Prostate gland (tissue), 2 donors: Measurements from ENCODE around the gene DAPK1. TPM values are rescaled to one million over a fixed set of nuclear protein-coding genes. Genes with fewer than 3 reads are reported as not detected.
A peak's percentile ranks its signal among the peaks of the same experiment; 100 is the strongest.

Experiments
- DNase-seq: peaks from one replicate; pipeline ENCODE4 v3.0.0-alpha.2; 2019; ENCODE audit warnings: low spot score
- H3K27ac ChIP-seq, 2 donors: fragments of 200-600 bp; sonication (generic); 2 replicates each; pipeline ENCODE4 v1.5.1; 2017 to 2019
- H3K27me3 ChIP-seq: fragments of 200-600 bp; sonication (generic); replicated peaks from 2 replicates; pipeline ENCODE4 v1.5.1; 2019; ENCODE audit not compliant: insufficient read depth
- H3K36me3 ChIP-seq, 2 donors: fragments of 200-600 bp; sonication (generic); 1 replicate in 1 of 2; 2 replicates in 1 of 2; pipeline versions ENCODE4 v1.5.1 to v1.8.1; 2017 to 2019
- H3K4me1 ChIP-seq: fragments of 200-600 bp; sonication (generic); replicated peaks from 2 replicates; pipeline ENCODE4 v1.5.1; 2019
- H3K4me3 ChIP-seq, 2 donors: fragments of 200-600 bp; sonication (generic); 2 replicates each; pipeline ENCODE4 v1.5.1; 2017 to 2019
- H3K9me3 ChIP-seq: fragments of 200-600 bp; sonication (generic); 2 replicates; pipeline ENCODE4 v1.5.1; 2017
- POLR2A ChIP-seq: fragments of 450-650 bp; IDR thresholded peaks from one replicate; pipeline ENCODE4 v1.6.1; 2016; ENCODE audit warnings: antibody characterized with exemption, mild to moderate bottlenecking
- POLR2AphosphoS5 ChIP-seq: sonication (generic); formaldehyde crosslinking; IDR thresholded peaks from one replicate; pipeline ENCODE4 v1.6.1; 2017; ENCODE audit warnings: antibody characterized with exemption
- WGBS: methylation state at CpG from one replicate; pipeline ENCODE4 v1.1.5; 2018; 5-methylcytosine and 5-hydroxymethylcytosine counted together
- intact Hi-C: fragments of 100-400 bp; cut with DNase I; formaldehyde crosslinking; loops from one replicate; pipeline ENCODE4 v1.14.2; 2022
- total RNA-seq, 2 donors: library from RNA; depleted of rRNA; stranded (reverse); fragments of >200 nt; gene quantifications; one replicate each; pipeline ENCODE4 v1.1.0, GENCODE V29; 2016
- TF ChIP-seq, protein P1 (sequence below), 4 experiments: fragments of 200-600 bp in 2 of 4; fragments of 450-650 bp in 2 of 4; sonication (generic) in 2 of 4; IDR thresholded peaks; 1 replicate in 3 of 4; 2 replicates in 1 of 4; pipeline ENCODE4 v1.5.1; 2016 to 2019; ENCODE audit warnings: antibody characterized with exemption in 4 of 4, mild to moderate bottlenecking in 2 of 4, moderate library complexity in 2 of 4

DAPK1 gene
- total RNA-seq, 2 donors from 2014 or later = 13.9 to 39.1 TPM

DNA sequence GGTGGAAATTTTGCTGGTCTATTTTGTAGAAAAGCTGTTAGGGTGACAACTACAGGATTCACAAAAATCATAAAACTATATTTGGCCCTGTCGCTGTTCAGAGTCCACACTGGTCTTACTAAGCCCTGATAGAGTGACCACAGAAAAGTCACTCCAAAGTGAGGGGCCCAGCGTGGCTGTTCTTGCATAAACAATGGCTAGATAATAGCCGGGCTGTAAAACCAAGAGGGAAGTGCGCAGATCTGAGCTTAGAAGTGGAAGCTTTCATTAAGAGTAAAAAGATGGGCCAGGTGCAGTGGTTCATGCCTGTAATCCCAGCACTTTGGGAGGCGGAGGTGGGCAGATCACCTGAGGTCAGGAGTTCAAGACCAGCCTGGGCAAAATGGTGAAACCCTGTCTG is 212.8 kb downstream of the DAPK1 start:
- peaks cover 3% of the 10 kb centered on the region for H3K4me1 ChIP-seq
- H3K9me3 ChIP-seq = no peaks in the 10 kb centered on the region
- intact Hi-C loops = no loop called here
- H3K4me3 ChIP-seq = no peak overlapping the region
- TF ChIP-seq POLR2AphosphoS5 (no peak), POLR2A (no peak)
- TF ChIP-seq, protein P1, sequence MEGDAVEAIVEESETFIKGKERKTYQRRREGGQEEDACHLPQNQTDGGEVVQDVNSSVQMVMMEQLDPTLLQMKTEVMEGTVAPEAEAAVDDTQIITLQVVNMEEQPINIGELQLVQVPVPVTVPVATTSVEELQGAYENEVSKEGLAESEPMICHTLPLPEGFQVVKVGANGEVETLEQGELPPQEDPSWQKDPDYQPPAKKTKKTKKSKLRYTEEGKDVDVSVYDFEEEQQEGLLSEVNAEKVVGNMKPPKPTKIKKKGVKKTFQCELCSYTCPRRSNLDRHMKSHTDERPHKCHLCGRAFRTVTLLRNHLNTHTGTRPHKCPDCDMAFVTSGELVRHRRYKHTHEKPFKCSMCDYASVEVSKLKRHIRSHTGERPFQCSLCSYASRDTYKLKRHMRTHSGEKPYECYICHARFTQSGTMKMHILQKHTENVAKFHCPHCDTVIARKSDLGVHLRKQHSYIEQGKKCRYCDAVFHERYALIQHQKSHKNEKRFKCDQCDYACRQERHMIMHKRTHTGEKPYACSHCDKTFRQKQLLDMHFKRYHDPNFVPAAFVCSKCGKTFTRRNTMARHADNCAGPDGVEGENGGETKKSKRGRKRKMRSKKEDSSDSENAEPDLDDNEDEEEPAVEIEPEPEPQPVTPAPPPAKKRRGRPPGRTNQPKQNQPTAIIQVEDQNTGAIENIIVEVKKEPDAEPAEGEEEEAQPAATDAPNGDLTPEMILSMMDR (IDR thresholded peaks at IDR 0.05) = no peak
- no peak for DNase-seq
- H3K27ac ChIP-seq = no peak overlapping the region
- H3K36me3 ChIP-seq = no peaks in the 10 kb centered on the region
- WGBS = 89% methylated on average over 5 of the region's 5 CpGs
- H3K27me3 ChIP-seq = no peaks in the 10 kb centered on the region

DNA sequence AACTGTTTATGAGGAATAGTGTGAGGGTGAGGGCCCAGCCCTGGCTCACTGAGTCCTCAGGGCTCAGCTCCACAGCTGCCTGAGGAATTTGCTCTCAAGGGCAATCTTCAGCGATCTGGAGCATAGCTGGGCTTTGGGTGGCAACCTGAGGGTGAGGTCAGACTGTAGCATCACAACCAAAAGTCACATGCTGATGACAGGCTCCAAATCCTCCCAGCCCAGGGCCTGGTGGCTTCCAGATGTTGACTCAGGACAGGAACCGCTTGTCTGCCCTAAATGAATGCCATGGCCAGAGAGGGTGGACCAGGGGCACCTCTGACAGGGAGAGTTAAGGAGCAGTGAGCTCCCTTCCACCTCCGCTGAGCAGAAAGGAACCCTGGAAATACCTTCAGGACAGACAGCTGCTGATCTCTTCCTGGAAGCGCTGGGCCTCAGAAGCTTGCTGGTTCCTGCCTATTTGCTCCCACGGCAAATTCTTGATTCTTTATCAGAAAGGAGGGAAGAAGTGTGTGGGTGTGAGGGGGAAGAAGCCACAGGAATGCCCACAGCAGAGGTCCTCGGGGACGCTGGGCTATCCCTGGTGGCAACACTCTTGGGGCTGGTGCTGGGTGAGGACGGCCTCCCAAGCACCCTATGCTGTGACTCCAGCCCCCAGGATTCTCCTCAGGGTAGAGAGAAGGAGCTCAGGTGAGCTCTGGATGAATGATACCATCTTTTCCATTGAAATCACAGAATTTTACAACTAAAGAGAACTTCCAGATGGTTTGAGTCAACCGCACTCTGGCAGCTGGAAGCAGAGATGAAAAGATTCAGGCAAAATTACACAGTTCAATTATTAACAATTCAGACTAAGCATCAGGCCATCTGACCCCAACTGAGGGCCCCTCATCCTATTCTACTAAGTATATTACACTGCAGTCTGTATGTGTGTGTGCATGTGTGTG is 214.5 kb downstream of the DAPK1 start:
- Histone ChIP-seq H3K4me3 (no peak overlapping the region), H3K27ac (no peak overlapping the region), H3K27me3 (no peaks in the 10 kb centered on the region), H3K4me1 (peaks cover 3% of the 10 kb centered on the region), H3K9me3 (no peaks in the 10 kb centered on the region), H3K36me3 (no peaks in the 10 kb centered on the region)
- TF ChIP-seq, protein P1 (IDR thresholded peaks at IDR 0.05) = no peak
- no peak for DNase-seq
- WGBS = 75% methylated on average over 9 of the region's 9 CpGs
- intact Hi-C loops = no loop called here

DNA sequence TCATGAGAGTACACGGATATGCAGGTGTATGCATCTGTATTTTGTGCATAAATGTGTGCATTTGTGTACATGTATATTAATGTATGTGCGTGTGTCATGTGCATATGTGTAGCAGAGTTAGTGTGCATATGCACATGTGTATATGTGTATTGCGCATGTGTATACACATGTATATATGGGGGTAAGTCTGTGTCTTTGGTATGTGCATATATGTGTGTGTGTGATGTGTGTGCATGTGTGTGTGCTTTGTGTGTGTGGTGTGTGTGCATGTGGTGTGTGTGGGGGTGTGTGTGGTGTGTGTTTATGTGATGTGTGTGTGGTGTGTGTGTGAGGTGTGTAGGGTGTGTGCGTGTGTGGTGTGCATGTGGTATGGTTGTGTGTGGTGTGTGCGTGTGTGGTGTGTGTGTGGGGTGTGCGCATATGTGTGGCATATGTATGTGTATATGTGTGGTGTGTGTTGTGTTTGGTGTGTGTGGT is 215.2 kb downstream of the DAPK1 start:
- Histone ChIP-seq H3K4me1 (peaks cover 3% of the 10 kb centered on the region), H3K27ac (no peak overlapping the region), H3K36me3 (no peaks in the 10 kb centered on the region), H3K9me3 (no peaks in the 10 kb centered on the region), H3K27me3 (no peaks in the 10 kb centered on the region), H3K4me3 (no peak overlapping the region)
- WGBS = 94% methylated on average over 6 of the region's 6 CpGs
- intact Hi-C loops = no loop called here
- DNase-seq = no peak
- no peak for TF ChIP-seq POLR2AphosphoS5
- TF ChIP-seq, protein P1 (IDR thresholded peaks at IDR 0.05) = no peak
- no peak for TF ChIP-seq POLR2A

DNA sequence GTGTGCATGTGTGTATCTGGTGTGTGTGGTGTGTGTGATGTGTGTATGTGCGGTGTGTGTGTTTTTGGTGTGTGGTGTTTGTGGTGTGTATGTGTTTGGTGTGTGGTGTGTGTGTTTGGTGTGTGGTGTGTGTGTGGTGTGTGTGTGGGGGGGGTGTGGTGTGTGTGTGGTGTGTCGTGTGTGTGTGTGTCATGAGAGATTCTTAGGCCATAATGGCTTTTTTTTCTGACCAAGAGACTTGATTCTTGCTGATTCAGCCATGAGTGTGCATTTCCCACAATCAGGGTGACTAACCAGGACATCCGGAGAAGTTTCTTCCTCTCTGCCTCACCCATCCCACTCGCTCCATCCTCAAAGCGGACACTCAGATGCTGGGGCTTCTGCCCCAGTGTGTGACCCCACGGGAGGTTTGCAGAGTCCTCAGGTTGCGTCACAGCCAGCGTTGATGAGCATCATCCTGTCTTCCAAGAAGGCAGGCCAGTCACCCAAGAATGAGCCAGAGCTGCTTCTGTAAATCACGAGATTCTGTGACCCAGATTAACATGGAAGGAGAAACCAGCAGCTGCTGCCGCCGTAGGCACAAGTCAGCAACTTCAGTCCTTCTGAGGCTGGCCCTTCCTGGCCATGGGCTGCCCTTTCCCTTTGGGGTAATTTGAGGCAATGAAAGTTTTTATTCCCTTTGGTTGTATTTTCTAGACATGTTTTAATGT is 215.8 kb downstream of the DAPK1 start:
- intact Hi-C loops = no loop called here
- DNase-seq = no peak
- Histone ChIP-seq H3K27ac (peak overlapping the region; percentile 19 to 29), H3K27me3 (no peaks in the 10 kb centered on the region), H3K4me3 (no peak overlapping the region), H3K9me3 (no peaks in the 10 kb centered on the region), H3K36me3 (no peaks in the 10 kb centered on the region), H3K4me1 (peaks cover 3% of the 10 kb centered on the region)
- TF ChIP-seq POLR2A = no peak
- TF ChIP-seq POLR2AphosphoS5 = peak; percentile 12
- TF ChIP-seq, protein P1 (IDR thresholded peaks at IDR 0.05) = no peak
- 49% methylated on average over 11 of the region's 11 CpGs for WGBS
